H1 (cell line): ENCODE results near the gene ERC1. TPM values are rescaled to one million over a fixed set of nuclear protein-coding genes. Genes with fewer than 3 reads are reported as not detected.

Experiments used
- CREB1 ChIP-seq: IDR thresholded peaks from 2 replicates; pipeline ENCODE4 v1.6.1; 2012; ENCODE audit warnings: inconsistent platforms
- KDM5A ChIP-seq: fragments of 200-600 bp; IDR thresholded peaks from 2 replicates; pipeline ENCODE4 v1.7.1; 2012; ENCODE audit warnings: mild to moderate bottlenecking, low read length, inconsistent platforms, mixed read lengths
- RAD21 ChIP-seq, 2 experiments: IDR thresholded peaks in 1 of 2; conservative IDR thresholded peaks in 1 of 2; 2 replicates each; pipeline ENCODE4 v1.6.1; 2011; ENCODE audit warnings: low read depth in 2 of 2, low read length in 2 of 2, improper control_type of control experiment in 1 of 2, inconsistent platforms in 1 of 2, mild to moderate bottlenecking in 1 of 2, moderate library complexity in 1 of 2
- RBBP5 ChIP-seq: IDR thresholded peaks from 2 replicates; pipeline ENCODE4 v1.7.1; 2012; ENCODE audit warnings: low read depth, mild to moderate bottlenecking, inconsistent platforms, low read length, moderate library complexity, borderline replicate concordance
- TAF1 ChIP-seq: IDR thresholded peaks from 2 replicates; pipeline ENCODE4 v1.6.1; 2011; ENCODE audit warnings: mild to moderate bottlenecking, low read depth, low read length
- YY1 ChIP-seq: IDR thresholded peaks from 2 replicates; pipeline ENCODE4 v1.6.1; 2011; ENCODE audit warnings: low read depth, mild to moderate bottlenecking, low read length
- ZNF274 ChIP-seq: IDR thresholded peaks from 2 replicates; pipeline ENCODE4 v1.7.0; 2012; ENCODE audit warnings: low read length, borderline replicate concordance; ENCODE audit errors: extremely low read depth
- polyA plus RNA-seq, 7 experiments: library from polyadenylated mRNA; depleted of rRNA in 3 of 7; stranded (reverse) in 5 of 7; unstranded in 2 of 7; fragments of >200 nt in 5 of 7; fragments of 200-250 nt in 2 of 7; gene quantifications; 1 replicate in 5 of 7; 2 replicates in 1 of 7; 4 replicates in 1 of 7; pipeline versions ENCODE4 v1.2.1 to v1.2.3, GENCODE V29; 2011 to 2013; ENCODE audit warnings: missing spikeins in 2 of 7, mixed read lengths in 2 of 7
- total RNA-seq: library from RNA; stranded (reverse); fragmentation: NEBNext Ultra II Directional; extraction: Animal tissue kit (Norgen Biotek cat#: 25700); gene quantifications from 2 replicates; pipeline ENCODE4 v1.2.1, GENCODE V29; 2021
- TF ChIP-seq, protein P1 (sequence below): fragments of 300-600 bp; sonication (generic); IDR thresholded peaks from 2 replicates; pipeline ENCODE4 v1.7.1; 2012; ENCODE audit warnings: low read length, moderate library complexity, mild to moderate bottlenecking, inconsistent platforms; ENCODE audit not compliant: insufficient replicate concordance
- TF ChIP-seq, protein P2 (sequence below): IDR thresholded peaks from 2 replicates; pipeline ENCODE4 v1.6.1; 2011; ENCODE audit warnings: low read depth, mild to moderate bottlenecking, low read length; ENCODE audit not compliant: insufficient read depth

ERC1 gene
- total and polyA plus RNA-seq, 2 of the 8 experiments (the other 6 are each of a cell fraction or from before 2014, with no cell fraction given) = 7.8 to 45.7 TPM

DNA sequence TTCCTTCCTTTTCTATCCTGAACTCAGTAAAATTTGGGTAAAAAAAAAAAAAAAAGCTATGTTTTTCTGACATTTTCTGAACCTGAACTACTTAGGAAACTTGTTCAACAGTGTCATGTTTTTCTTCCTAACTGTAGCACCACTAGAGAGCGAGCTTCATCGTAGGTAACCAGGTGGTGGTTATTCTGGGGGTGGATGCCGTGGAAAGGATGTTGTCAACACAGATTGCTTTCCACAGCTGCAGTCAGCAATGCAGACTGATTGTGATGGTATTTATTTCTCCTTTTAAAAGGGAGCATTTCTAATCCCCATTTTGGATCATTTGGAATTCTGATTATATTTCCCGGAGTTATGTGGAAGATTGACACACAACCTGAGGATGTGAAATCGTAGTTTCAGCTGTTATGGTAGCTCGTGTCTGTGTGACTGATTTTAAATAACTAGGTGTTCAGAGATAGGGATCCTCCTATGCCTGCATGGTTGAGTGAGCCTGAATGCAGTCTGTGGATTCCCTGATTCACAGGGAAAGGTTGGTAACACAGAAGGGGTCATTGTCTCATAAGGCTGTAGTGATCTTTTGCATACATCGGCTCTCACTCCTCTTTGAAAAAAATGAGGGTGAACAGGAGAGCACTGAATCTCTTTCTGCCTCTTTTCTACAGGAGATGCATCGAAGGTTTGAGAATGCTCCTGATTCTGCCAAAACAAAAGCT lies 113.2 kb downstream of the ERC1 start (continued):
- TF ChIP-seq, protein P1, sequence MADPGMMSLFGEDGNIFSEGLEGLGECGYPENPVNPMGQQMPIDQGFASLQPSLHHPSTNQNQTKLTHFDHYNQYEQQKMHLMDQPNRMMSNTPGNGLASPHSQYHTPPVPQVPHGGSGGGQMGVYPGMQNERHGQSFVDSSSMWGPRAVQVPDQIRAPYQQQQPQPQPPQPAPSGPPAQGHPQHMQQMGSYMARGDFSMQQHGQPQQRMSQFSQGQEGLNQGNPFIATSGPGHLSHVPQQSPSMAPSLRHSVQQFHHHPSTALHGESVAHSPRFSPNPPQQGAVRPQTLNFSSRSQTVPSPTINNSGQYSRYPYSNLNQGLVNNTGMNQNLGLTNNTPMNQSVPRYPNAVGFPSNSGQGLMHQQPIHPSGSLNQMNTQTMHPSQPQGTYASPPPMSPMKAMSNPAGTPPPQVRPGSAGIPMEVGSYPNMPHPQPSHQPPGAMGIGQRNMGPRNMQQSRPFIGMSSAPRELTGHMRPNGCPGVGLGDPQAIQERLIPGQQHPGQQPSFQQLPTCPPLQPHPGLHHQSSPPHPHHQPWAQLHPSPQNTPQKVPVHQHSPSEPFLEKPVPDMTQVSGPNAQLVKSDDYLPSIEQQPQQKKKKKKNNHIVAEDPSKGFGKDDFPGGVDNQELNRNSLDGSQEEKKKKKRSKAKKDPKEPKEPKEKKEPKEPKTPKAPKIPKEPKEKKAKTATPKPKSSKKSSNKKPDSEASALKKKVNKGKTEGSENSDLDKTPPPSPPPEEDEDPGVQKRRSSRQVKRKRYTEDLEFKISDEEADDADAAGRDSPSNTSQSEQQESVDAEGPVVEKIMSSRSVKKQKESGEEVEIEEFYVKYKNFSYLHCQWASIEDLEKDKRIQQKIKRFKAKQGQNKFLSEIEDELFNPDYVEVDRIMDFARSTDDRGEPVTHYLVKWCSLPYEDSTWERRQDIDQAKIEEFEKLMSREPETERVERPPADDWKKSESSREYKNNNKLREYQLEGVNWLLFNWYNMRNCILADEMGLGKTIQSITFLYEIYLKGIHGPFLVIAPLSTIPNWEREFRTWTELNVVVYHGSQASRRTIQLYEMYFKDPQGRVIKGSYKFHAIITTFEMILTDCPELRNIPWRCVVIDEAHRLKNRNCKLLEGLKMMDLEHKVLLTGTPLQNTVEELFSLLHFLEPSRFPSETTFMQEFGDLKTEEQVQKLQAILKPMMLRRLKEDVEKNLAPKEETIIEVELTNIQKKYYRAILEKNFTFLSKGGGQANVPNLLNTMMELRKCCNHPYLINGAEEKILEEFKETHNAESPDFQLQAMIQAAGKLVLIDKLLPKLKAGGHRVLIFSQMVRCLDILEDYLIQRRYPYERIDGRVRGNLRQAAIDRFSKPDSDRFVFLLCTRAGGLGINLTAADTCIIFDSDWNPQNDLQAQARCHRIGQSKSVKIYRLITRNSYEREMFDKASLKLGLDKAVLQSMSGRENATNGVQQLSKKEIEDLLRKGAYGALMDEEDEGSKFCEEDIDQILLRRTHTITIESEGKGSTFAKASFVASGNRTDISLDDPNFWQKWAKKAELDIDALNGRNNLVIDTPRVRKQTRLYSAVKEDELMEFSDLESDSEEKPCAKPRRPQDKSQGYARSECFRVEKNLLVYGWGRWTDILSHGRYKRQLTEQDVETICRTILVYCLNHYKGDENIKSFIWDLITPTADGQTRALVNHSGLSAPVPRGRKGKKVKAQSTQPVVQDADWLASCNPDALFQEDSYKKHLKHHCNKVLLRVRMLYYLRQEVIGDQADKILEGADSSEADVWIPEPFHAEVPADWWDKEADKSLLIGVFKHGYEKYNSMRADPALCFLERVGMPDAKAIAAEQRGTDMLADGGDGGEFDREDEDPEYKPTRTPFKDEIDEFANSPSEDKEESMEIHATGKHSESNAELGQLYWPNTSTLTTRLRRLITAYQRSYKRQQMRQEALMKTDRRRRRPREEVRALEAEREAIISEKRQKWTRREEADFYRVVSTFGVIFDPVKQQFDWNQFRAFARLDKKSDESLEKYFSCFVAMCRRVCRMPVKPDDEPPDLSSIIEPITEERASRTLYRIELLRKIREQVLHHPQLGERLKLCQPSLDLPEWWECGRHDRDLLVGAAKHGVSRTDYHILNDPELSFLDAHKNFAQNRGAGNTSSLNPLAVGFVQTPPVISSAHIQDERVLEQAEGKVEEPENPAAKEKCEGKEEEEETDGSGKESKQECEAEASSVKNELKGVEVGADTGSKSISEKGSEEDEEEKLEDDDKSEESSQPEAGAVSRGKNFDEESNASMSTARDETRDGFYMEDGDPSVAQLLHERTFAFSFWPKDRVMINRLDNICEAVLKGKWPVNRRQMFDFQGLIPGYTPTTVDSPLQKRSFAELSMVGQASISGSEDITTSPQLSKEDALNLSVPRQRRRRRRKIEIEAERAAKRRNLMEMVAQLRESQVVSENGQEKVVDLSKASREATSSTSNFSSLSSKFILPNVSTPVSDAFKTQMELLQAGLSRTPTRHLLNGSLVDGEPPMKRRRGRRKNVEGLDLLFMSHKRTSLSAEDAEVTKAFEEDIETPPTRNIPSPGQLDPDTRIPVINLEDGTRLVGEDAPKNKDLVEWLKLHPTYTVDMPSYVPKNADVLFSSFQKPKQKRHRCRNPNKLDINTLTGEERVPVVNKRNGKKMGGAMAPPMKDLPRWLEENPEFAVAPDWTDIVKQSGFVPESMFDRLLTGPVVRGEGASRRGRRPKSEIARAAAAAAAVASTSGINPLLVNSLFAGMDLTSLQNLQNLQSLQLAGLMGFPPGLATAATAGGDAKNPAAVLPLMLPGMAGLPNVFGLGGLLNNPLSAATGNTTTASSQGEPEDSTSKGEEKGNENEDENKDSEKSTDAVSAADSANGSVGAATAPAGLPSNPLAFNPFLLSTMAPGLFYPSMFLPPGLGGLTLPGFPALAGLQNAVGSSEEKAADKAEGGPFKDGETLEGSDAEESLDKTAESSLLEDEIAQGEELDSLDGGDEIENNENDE = no peak
- TF ChIP-seq RBBP5 (no peak), TAF1 (no peak), KDM5A (no peak), CREB1 (no peak), ZNF274 (no peak), YY1 (no peak), RAD21 (IDR thresholded peaks at IDR 0.05 in 1 of 2, conservative IDR thresholded peaks at IDR 0.05 in 1 of 2; ENCODE audit: low read depth in 2 of 2, low read length in 2 of 2) (no peak)
- TF ChIP-seq, protein P2, sequence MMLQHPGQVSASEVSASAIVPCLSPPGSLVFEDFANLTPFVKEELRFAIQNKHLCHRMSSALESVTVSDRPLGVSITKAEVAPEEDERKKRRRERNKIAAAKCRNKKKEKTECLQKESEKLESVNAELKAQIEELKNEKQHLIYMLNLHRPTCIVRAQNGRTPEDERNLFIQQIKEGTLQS = no peak
